ENCODE data around the gene ZMYND8. TPM values are rescaled to one million over a fixed set of nuclear protein-coding genes. Genes with fewer than 3 reads are reported as not detected.
A peak's percentile ranks its signal among the peaks of the same experiment; 100 is the strongest.

ZMYND8 gene
- total and polyA plus RNA-seq, 10 of the 15 experiments (the other 5 are each of a cell fraction or from before 2014, with no cell fraction given): 12.9 to 54.8 (median 23.1) TPM

GRCh38 chr20:47400685-47401084, 44.2 kb upstream of the ZMYND8 start (continued):
- TF ChIP-seq RELA (IDR thresholded peaks at IDR 0.05; ENCODE audit: borderline replicate concordance, partially characterized antibody) (no peak), HSF1 (IDR thresholded peaks at IDR 0.05; ENCODE audit: low read depth, low read length) (no peak), ZNF384 (IDR thresholded peaks at IDR 0.05; ENCODE audit: borderline replicate concordance, low read depth, low read length) (no peak), MYB (IDR thresholded peaks at IDR 0.05; ENCODE audit: borderline replicate concordance, low read depth, low read length) (no peak), CHD2 (IDR thresholded peaks at IDR 0.05; ENCODE audit: borderline replicate concordance, low read depth, low read length) (no peak), BHLHE40 (IDR thresholded peaks at IDR 0.05; ENCODE audit: borderline replicate concordance in 1 of 2, low read depth in 2 of 2, low read length in 1 of 2) (no peak), ELK1 (IDR thresholded peaks at IDR 0.05; ENCODE audit: low read depth, low read length) (no peak), NRF1 (conservative IDR thresholded peaks at IDR 0.05; ENCODE audit: low read depth, low read length) (no peak), RUNX3 (IDR thresholded peaks at IDR 0.05; ENCODE audit: low read length) (no peak), NKRF (conservative IDR thresholded peaks at IDR 0.05) (no peak), USF2 (IDR thresholded peaks at IDR 0.05; ENCODE audit: borderline replicate concordance, low read depth, low read length) (peak; percentile 65), SIN3A (IDR thresholded peaks at IDR 0.05; ENCODE audit: low read depth, low read length) (no peak), POLR2AphosphoS2 (IDR thresholded peaks at IDR 0.05; ENCODE audit: low read depth, low read length) (no peak), GABPA (IDR thresholded peaks at IDR 0.05; ENCODE audit: low read depth) (no peak), CREB1 (IDR thresholded peaks at IDR 0.05; ENCODE audit: low read depth) (no peak), SMAD5 (IDR thresholded peaks at IDR 0.05; ENCODE audit: low read depth) (no peak), YBX1 (IDR thresholded peaks at IDR 0.05) (no peak), SMARCA5 (IDR thresholded peaks at IDR 0.05) (no peak), POLR2AphosphoS5 (IDR thresholded peaks at IDR 0.05; ENCODE audit: low read length) (no peak), USF1 (IDR thresholded peaks at IDR 0.05; ENCODE audit: borderline replicate concordance, extremely low read length, insufficient read depth, low read depth, low read length) (peak; percentile 84), GATAD2B (conservative IDR thresholded peaks at IDR 0.05; ENCODE audit: low read depth) (no peak), FOXK2 (IDR thresholded peaks at IDR 0.05) (no peak), SKIL (IDR thresholded peaks at IDR 0.05; ENCODE audit: low read depth, poor library complexity, severe bottlenecking) (no peak), MTA2 (IDR thresholded peaks at IDR 0.05; ENCODE audit: low read depth) (no peak)

Data from GM12878 (cell line).